ENCODE measurements around the gene TAGLN.

Gene TAGLN

DNA sequence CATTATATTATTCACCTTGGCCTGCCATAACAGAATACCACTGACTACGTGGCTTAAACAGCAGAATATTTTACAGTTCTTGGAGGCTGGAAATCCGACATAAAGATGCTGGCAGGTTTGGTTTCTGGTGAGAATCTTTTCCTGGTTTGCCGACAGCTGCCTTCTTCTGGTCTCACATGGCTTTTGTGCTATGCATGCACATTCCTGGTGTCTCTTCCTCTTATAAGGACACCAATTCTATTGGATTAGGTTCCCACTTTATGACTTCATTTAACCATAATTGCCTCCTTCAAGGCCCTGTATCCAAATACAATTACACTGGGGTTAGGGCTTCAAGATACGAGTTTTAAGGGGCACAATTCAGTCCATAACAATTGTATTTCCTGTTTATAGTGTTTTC is 50.4 kb downstream of the TAGLN start:
- TF ChIP-seq, protein P1, sequence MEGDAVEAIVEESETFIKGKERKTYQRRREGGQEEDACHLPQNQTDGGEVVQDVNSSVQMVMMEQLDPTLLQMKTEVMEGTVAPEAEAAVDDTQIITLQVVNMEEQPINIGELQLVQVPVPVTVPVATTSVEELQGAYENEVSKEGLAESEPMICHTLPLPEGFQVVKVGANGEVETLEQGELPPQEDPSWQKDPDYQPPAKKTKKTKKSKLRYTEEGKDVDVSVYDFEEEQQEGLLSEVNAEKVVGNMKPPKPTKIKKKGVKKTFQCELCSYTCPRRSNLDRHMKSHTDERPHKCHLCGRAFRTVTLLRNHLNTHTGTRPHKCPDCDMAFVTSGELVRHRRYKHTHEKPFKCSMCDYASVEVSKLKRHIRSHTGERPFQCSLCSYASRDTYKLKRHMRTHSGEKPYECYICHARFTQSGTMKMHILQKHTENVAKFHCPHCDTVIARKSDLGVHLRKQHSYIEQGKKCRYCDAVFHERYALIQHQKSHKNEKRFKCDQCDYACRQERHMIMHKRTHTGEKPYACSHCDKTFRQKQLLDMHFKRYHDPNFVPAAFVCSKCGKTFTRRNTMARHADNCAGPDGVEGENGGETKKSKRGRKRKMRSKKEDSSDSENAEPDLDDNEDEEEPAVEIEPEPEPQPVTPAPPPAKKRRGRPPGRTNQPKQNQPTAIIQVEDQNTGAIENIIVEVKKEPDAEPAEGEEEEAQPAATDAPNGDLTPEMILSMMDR (IDR thresholded peaks at IDR 0.05; ENCODE audit: low read depth, low read length) = no peak
- DNase-seq (ENCODE audit: extremely low read depth, low read depth) = no peak

DNA sequence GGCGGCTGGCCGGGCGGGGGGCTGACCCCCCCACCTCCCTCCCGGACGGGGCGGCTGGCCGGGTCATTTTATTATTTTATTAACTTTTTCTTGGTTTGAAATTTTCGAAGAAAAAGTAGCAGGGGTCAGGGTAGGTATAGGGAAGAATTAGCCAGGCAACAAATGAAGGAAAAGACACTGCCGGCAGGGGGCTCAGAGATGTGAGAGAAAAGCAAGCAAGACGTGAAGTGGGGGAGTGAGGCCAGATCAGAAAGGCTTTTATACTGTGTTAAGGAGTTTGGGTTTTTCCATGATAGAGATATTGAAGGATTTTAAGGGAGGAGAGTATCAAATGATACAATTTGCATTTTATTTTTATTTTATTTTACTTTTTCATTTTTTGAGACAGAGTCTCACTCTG is 52.3 kb downstream of the TAGLN start:
- TF ChIP-seq, protein P1 (IDR thresholded peaks at IDR 0.05; ENCODE audit: low read depth, low read length) = no peak
- no peak for DNase-seq (ENCODE audit: extremely low read depth, low read depth)

DNA sequence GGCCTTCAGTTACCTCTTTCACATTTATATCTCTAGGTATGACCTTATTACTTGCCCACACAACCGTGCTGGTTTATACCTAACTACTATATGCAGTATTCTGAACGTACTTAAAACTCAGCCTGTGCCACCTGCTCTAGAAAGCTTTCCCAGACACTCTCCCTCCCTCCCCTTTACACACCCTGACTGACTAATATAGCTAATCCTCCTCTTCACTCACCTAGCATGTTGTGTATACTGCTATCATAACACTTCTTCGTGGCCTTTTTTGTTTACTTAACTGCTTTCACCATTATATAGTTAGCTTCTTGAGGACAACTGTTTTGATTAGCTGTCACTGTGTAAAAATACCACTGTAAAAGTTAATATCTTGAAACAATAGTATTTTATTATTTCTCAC is 56.8 kb downstream of the TAGLN start:
- no peak for DNase-seq (ENCODE audit: extremely low read depth, low read depth)
- TF ChIP-seq, protein P1 (IDR thresholded peaks at IDR 0.05; ENCODE audit: low read depth, low read length) = no peak

DNA sequence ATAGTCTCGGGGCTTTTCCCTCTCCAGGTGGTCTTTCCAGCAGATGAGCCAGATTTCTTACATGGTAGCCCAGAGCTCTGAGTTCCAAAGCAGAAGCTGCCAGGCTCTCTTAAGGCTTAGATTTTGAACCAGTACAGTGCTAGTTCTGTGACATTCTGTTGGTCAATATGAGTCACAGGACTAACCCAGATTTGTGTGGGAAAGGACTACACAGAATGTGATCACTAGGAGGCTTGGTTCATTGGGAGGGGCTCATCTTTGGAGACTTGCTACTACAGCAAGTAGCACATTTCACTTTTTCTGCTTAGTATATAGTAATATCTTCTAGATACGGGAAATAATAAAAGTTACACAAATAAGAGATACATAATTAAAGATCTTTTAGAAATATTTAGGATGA is 57.4 kb downstream of the TAGLN start:
- DNase-seq (ENCODE audit: extremely low read depth, low read depth) = no peak
- TF ChIP-seq, protein P1 (IDR thresholded peaks at IDR 0.05; ENCODE audit: low read depth, low read length) = no peak
